K562 (cell line): ENCODE results near the gene SFT2D2. TPM values are rescaled to one million over a fixed set of nuclear protein-coding genes. Genes with fewer than 3 reads are reported as not detected.
A peak's percentile ranks its signal among the peaks of the same experiment; 100 is the strongest.

Source experiments
- CCAR2 ChIP-seq: fragments of 200-400 bp; formaldehyde crosslinking; IDR thresholded peaks from 2 replicates; pipeline ENCODE4 v1.6.1; 2017; ENCODE audit warnings: mild to moderate bottlenecking, low read depth, low read length
- CREBBP ChIP-seq: IDR thresholded peaks from one replicate; pipeline ENCODE4 v1.6.1; 2012; ENCODE audit warnings: low read depth, mild to moderate bottlenecking, control low read depth, inconsistent platforms, low read length
- FOXK2 ChIP-seq, 2 experiments: fragments of 450-650 bp; IDR thresholded peaks in 1 of 2; conservative IDR thresholded peaks in 1 of 2; 2 replicates each; pipeline ENCODE4 v1.6.1; 2016; ENCODE audit warnings: low read depth in 2 of 2, mild to moderate bottlenecking in 1 of 2
- FOXO4 ChIP-seq: fragments of 450-650 bp; formaldehyde crosslinking; IDR thresholded peaks from 2 replicates; pipeline ENCODE4 v1.4.0; 2020; ENCODE audit warnings: mild to moderate bottlenecking, moderate library complexity
- MCM5 ChIP-seq: fragments of 450-650 bp; IDR thresholded peaks from 2 replicates; pipeline ENCODE4 v1.6.1; 2016; ENCODE audit warnings: low read depth
- MEF2A ChIP-seq: IDR thresholded peaks from 2 replicates; pipeline ENCODE4 v1.6.1; 2011; ENCODE audit warnings: low read depth, mild to moderate bottlenecking, low read length, moderate library complexity; ENCODE audit not compliant: control insufficient read depth
- MEIS2 ChIP-seq: fragments of 450-650 bp; IDR thresholded peaks from 2 replicates; pipeline ENCODE4 v1.6.1; 2014; ENCODE audit warnings: mild to moderate bottlenecking; ENCODE audit not compliant: partially characterized antibody
- MYNN ChIP-seq, 2 experiments: sonication (generic); formaldehyde crosslinking in 1 of 2; IDR thresholded peaks; 2 replicates each; pipeline versions ENCODE4 v1.5.0 to v1.6.1; 2016 to 2020; ENCODE audit warnings: antibody characterized with exemption in 1 of 2, missing genetic modification reagents in 1 of 2
- NEUROD1 ChIP-seq: fragments of 150-350 bp; IDR thresholded peaks from 2 replicates; pipeline ENCODE4 v1.6.1; 2014; ENCODE audit warnings: borderline replicate concordance, low read length, low read depth; ENCODE audit not compliant: partially characterized antibody
- NFXL1 ChIP-seq: fragments of 450-650 bp; formaldehyde crosslinking; IDR thresholded peaks from 2 replicates; pipeline ENCODE4 v1.4.0; 2021; ENCODE audit warnings: mild to moderate bottlenecking
- RNF2 ChIP-seq: sonication (generic); IDR thresholded peaks from 2 replicates; pipeline ENCODE4 v1.6.1; 2016
- RREB1 ChIP-seq: fragments of 250-450 bp; sonication (Bioruptor Pico); IDR thresholded peaks from 2 replicates; pipeline ENCODE4 v1.4.0; 2020
- SLC30A9 ChIP-seq: fragments of 250-450 bp; sonication (Bioruptor Pico); IDR thresholded peaks from 2 replicates; pipeline ENCODE4 v1.8.0; 2022; ENCODE audit warnings: mild to moderate bottlenecking, moderate library complexity
- SMAD4 ChIP-seq: fragments of 250-450 bp; sonication (Bioruptor Pico); conservative IDR thresholded peaks from 2 replicates; pipeline ENCODE4 v1.8.0; 2021; ENCODE audit warnings: inconsistent platforms, mild to moderate bottlenecking, moderate library complexity
- STAT5B ChIP-seq: fragments of 250-450 bp; sonication (Bioruptor Pico); IDR thresholded peaks from 2 replicates; pipeline ENCODE4 v1.8.0; 2021; ENCODE audit warnings: mild to moderate bottlenecking, inconsistent platforms
- ZBTB43 ChIP-seq: sonication (generic); formaldehyde crosslinking; IDR thresholded peaks from 2 replicates; pipeline ENCODE4 v1.8.0; 2023; ENCODE audit warnings: mild to moderate bottlenecking, missing genetic modification reagents
- ZBTB7A ChIP-seq: IDR thresholded peaks from 2 replicates; pipeline ENCODE4 v1.6.1; 2011; ENCODE audit warnings: low read depth, mild to moderate bottlenecking, low read length, moderate library complexity, borderline replicate concordance; ENCODE audit not compliant: control insufficient read depth
- ZNF133 ChIP-seq: fragments of 250-450 bp; sonication (Bioruptor Pico); IDR thresholded peaks from 2 replicates; pipeline ENCODE4 v1.4.0; 2020; ENCODE audit warnings: mild to moderate bottlenecking
- ZNF316 ChIP-seq: fragments of 450-650 bp; IDR thresholded peaks from 2 replicates; pipeline ENCODE4 v1.6.1; 2016
- ZNF584 ChIP-seq: fragments of 200-800 bp; sonication (Bioruptor generic); IDR thresholded peaks from 2 replicates; pipeline ENCODE4 v1.6.1; 2016; ENCODE audit warnings: low read depth, mild to moderate bottlenecking, missing genetic modification characterization, missing compliant biosample characterization
- ZNF785 ChIP-seq: fragments of 250-450 bp; sonication (Bioruptor Pico); IDR thresholded peaks from 2 replicates; pipeline ENCODE4 v1.4.0; 2020; ENCODE audit warnings: mild to moderate bottlenecking
- polyA plus RNA-seq, 8 experiments: library from polyadenylated mRNA; depleted of rRNA in 4 of 8; stranded (reverse) in 5 of 8; unstranded in 3 of 8; fragments of >200 nt; fragmentation: Nextera tagmentation in 2 of 8; fragmentation: Illumina TruSeq in 1 of 8; extraction: Ambion mirVana in 2 of 8; extraction: Trizol in 1 of 8; gene quantifications; 2 replicates each; pipeline versions ENCODE4 v1.2.1 to v1.2.3, GENCODE V29; 2011 to 2014; ENCODE audit warnings: inconsistent platforms in 1 of 8, missing spikeins in 1 of 8
- total RNA-seq, 7 experiments: library from RNA; depleted of rRNA in 6 of 7; stranded (reverse); fragments of >200 nt in 6 of 7; fragmentation: Illumina TruSeq in 2 of 7; extraction: Trizol in 2 of 7; gene quantifications; 2 replicates each; pipeline versions ENCODE4 v1.2.1 to v1.2.3, GENCODE V29; 2011 to 2021; ENCODE audit warnings: low replicate concordance in 1 of 7

SFT2D2 gene
- total and polyA plus RNA-seq, 9 of the 15 experiments (the other 6 are each of a cell fraction or from before 2014, with no cell fraction given): 3.4 to 50.1 (median 21.6) TPM

- TF ChIP-seq STAT5B (CRISPR knock-in tag) (no peak), NFXL1 (CRISPR knock-in tag) (0 out of 2 replicates have a peak, but pooled peaks have one; percentile 52), CREBBP (no peak), MEF2A (no peak), ZNF584 (CRISPR knock-in tag) (peak; percentile 95), NEUROD1 (peak; percentile 59), RREB1 (peak; percentile 83; the same call in 1 of the 2 replicates), CCAR2 (no peak), FOXK2 (conservative IDR thresholded peaks at IDR 0.05 in 1 of 2, IDR thresholded peaks at IDR 0.05 in 1 of 2; ENCODE audit: low read depth in 2 of 2) (peak; percentile 36 to 54; a peak in 1 of 4 replicates), SMAD4 (CRISPR knock-in tag) (peak; percentile 99), ZBTB7A (peak; percentile 97), SLC30A9 (no peak), ZNF316 (0 out of 2 replicates have a peak, but pooled peaks have one; percentile 31), ZNF785 (CRISPR knock-in tag) (no peak), MYNN (IDR thresholded peaks at IDR 0.05) (no peak), MYNN (CRISPR knock-in tag; IDR thresholded peaks at IDR 0.05) (no peak), ZNF133 (CRISPR knock-in tag) (no peak), MCM5 (no peak), MEIS2 (peak; percentile 17), ZBTB43 (CRISPR knock-in tag) (no peak), RNF2 (peak; percentile 90), FOXO4 (CRISPR knock-in tag) (no peak)
These were observed at the start of gene SFT2D2 (continued) for GRCh38 chr1:168225476-168226190.
